Skin epidermis (tissue), 12 donors: ENCODE measurements around the gene PTK7.

Experiments used
- H3K27ac ChIP-seq, 21 experiments: fragments of 200-600 bp; sonication (generic) in 11 of 21; one replicate each; pipeline ENCODE4 v1.5.0; 2020; ENCODE audit warnings: mild to moderate bottlenecking in 3 of 21, inconsistent platforms in 2 of 21, moderate library complexity in 2 of 21
- H3K4me3 ChIP-seq, 7 experiments: fragments of 200-600 bp; sonication (generic) in 2 of 7; one replicate each; pipeline ENCODE4 v1.5.0; 2020; ENCODE audit warnings: inconsistent platforms in 2 of 7, mild to moderate bottlenecking in 2 of 7, moderate library complexity in 1 of 7

Gene PTK7

DNA sequence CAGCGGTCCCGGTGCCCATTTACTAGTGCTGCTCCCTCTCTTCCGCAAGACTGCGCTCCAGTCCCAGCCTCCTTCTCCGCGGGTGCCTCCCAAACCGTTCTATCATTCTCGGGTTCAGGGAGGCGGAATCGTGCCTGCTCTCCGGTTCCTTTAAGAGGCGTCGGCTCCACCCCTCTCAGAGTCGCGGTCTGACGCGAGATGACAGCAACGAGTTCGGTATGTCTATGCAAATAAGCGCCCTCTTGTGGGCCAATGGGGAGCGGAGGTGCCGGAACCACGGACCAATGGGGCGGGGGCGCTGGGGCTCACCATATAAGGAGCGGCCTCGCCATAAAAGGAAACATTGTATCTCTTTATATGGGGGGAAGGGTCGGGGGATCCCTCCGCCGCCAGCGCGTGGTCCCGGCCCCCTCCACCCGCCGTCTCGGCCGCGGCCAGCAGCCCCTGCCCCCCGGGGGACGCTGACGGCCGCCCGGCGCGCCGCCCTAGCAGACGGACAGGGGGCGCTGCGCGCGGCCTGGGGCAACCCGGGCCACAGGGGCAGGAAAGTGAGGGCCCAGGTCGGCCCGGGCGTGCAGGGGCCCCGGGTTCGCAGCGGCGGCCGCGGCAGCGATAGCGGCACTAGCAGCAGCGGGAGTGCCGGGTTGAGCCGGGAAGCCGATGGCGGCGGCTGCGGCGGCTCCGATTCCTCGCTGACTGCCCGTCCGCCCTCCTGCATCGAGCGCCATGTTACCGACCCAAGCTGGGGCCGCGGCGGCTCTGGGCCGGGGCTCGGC is 95.0 kb downstream of the PTK7 start, which contains the start of gene SRF:
Gene SRF (plus strand): TSS at position 339 of the 776 bp plus-strand sequence. CDS start 388 bp downstream, at position 727.
- Histone ChIP-seq H3K4me3 (peak within 1 kb of the TSS; percentile 81 to 98 (median 88)), H3K27ac (peak within 1 kb of the TSS; percentile 90 to 99 (median 95))

GRCh38 chr6:43171707-43172103 is 95.6 kb downstream of the PTK7 start:
- peak overlapping the region; percentile 90 to 99 (median 95) for H3K27ac ChIP-seq
- H3K4me3 ChIP-seq: peak overlapping the region; percentile 81 to 98 (median 88)

- Histone ChIP-seq H3K4me3 (peak overlapping the region; percentile 81 to 98 (median 88)), H3K27ac (peak overlapping the region; percentile 90 to 99 (median 95))
Observed at GRCh38 chr6:43172104-43173007, 96.2 kb downstream of the PTK7 start.

- H3K4me3 ChIP-seq: peak overlapping the region; percentile 35 to 98 (median 88)
- peak overlapping the region in 20 of 21 experiments; percentile 73 to 99 (median 95) for H3K27ac ChIP-seq
Observed at GRCh38 chr6:43173591-43174262, 97.6 kb downstream of the PTK7 start.

DNA sequence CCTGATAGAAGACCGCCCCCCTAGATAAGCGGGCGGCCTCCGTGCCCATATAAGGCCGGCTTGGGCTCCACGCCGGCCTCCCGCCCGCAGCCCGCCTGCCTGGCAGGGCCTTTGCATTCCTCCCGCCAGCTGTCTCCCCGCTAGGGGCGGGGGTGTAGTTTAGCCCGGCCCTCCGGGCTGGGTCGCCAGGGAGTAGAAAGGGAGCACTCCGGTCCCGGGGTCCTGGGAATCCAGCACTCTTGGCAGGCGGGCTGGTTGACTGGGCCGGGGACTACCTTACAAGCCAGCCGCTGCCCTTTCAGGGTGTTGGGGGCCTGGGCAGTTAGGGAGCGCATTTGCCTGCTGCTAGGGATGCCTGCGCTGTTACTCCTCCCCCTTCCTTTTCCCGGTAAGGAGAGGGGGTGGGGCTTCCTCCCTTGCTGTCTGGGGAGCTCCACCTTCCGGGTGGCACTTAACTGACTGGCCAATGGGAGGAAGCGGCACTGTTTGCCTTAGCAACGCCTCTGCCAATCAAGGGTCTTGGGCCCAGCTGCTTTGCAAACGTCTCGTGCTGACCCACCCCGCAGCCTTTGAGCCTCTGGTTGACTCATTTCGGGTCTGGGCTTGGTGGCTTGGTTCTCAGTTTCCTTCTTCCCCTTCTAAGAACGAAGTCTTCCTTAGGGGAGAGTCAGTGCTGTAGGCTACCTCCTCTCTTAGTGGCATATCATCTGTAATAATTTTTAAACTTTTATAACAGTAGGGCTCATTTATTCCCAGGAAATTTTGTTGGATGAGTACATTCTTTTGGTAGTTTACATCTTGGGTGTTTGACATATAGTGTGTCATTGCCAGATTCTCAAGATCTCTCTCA is 98.4 kb downstream of the PTK7 start:
- H3K27ac ChIP-seq: peak overlapping the region in 20 of 21 experiments; percentile 73 to 99 (median 95)
- peak overlapping the region; percentile 33 to 98 (median 39) for H3K4me3 ChIP-seq

- peak overlapping the region in 15 of 21 experiments; percentile 2 to 98 (median 93) for H3K27ac ChIP-seq
Observed at GRCh38 chr6:43175676-43176422, 99.7 kb downstream of the PTK7 start.

DNA sequence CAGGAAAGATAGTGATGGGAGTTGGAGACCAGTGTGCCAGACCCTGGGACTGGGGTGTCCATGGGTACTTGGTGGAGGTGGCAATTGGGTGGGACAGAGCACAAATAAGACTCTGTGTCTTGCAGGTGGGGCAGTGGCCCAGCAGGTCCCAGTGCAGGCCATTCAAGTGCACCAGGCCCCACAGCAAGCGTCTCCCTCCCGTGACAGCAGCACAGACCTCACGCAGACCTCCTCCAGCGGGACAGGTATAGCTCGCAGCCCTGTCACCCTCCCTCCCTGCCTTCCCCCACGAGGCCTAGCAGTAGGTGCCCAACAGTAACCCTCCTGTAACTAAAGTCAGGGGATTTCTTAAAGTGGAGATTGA is 100.3 kb downstream of the PTK7 start:
- Histone ChIP-seq H3K4me3 (no peak overlapping the region), H3K27ac (peak overlapping the region in 9 of 21 experiments; percentile 2 to 98 (median 88))

More at GRCh38 chr6:43175676-43176422, 99.7 kb downstream of the PTK7 start:
- no peak overlapping the region for H3K4me3 ChIP-seq

GRCh38 chr6:43178150-43178549 is 102.0 kb downstream of the PTK7 start:
- no peak overlapping the region for H3K27ac ChIP-seq
- H3K4me3 ChIP-seq: no peak overlapping the region

GRCh38 chr6:43178951-43179830 is 103.1 kb downstream of the PTK7 start:
- Histone ChIP-seq H3K4me3 (no peak overlapping the region), H3K27ac (peak overlapping the region in 2 of 21 experiments; percentile 13 to 16)

- H3K4me3 ChIP-seq: no peak overlapping the region
- H3K27ac ChIP-seq: peak overlapping the region in 5 of 21 experiments; percentile 12 to 38 (median 21)
Observed at GRCh38 chr6:43180058-43180457, 103.9 kb downstream of the PTK7 start.

DNA sequence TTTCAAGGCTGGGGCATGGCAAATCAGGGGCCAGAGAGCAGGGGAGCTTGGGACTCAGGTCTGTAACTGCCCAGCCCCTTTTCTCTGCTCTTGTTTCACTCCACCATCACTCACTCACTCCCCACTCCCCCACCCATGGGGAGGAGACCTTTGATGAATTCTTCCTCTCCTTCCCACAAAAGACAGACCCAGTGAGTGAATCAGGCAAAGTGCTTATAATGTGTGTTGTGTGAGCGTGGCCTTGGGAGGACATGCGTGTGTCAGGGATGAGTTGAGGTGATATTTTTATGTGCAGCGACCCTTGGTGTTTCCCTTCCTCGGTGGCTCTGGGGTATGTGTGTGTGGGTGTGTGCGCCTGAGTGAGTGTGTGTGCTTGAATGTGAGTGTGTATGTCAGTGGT is 104.9 kb downstream of the PTK7 start:
- no peak overlapping the region for H3K4me3 ChIP-seq
- peak overlapping the region in 5 of 21 experiments; percentile 26 to 89 (median 80) for H3K27ac ChIP-seq

DNA sequence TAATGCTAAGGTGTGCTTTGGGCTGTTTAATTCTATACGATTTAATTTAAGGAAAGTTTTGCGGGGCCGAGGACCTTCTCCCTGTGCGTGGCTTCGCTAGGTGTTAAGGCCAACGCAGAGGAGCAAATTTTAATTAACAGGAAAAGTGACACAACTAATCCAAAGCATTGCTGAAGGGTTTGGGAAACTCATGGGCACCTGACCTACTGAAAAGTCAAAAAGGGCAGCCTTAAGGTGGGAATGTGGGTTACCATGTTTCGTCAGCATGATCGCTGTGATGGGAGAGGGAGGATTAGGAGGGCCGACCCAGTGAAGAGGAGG is 105.5 kb downstream of the PTK7 start:
- peak overlapping the region in 20 of 21 experiments; percentile 39 to 90 (median 82) for H3K27ac ChIP-seq
- H3K4me3 ChIP-seq: peak overlapping the region; percentile 50 to 76 (median 68)

GRCh38 chr6:43181942-43182860 is 106.1 kb downstream of the PTK7 start, which contains the start of gene CUL9:
TSS of gene CUL9 (plus strand) at chr6:43182196. CDS start at chr6:43184311, 2,115 bp downstream.
- Histone ChIP-seq H3K4me3 (peak within 1 kb of the TSS; percentile 50 to 76 (median 68)), H3K27ac (peak within 1 kb of the TSS; percentile 14 to 90 (median 81))

DNA sequence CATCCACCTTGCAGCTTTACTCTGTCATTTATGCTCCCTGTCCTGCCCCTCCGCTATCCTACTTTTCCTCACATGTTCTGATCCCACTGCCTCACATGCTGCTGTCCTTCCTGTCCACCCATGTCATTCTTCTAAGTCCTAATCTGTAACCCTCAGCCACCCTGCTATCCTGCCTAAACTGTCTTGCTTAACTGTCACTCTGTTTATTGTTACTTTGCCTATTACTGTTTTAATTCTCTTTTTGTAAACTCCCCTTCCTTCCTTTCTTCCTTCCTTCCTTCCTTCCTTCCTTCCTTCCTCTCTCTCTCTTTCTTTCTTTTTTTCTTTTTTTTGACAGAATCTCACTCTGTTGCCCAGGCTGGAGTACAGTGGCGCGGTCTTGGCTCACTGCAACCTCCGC is 107.3 kb downstream of the PTK7 start:
- H3K4me3 ChIP-seq: no peak overlapping the region
- peak overlapping the region in 2 of 21 experiments; percentile 5 to 32 for H3K27ac ChIP-seq

DNA sequence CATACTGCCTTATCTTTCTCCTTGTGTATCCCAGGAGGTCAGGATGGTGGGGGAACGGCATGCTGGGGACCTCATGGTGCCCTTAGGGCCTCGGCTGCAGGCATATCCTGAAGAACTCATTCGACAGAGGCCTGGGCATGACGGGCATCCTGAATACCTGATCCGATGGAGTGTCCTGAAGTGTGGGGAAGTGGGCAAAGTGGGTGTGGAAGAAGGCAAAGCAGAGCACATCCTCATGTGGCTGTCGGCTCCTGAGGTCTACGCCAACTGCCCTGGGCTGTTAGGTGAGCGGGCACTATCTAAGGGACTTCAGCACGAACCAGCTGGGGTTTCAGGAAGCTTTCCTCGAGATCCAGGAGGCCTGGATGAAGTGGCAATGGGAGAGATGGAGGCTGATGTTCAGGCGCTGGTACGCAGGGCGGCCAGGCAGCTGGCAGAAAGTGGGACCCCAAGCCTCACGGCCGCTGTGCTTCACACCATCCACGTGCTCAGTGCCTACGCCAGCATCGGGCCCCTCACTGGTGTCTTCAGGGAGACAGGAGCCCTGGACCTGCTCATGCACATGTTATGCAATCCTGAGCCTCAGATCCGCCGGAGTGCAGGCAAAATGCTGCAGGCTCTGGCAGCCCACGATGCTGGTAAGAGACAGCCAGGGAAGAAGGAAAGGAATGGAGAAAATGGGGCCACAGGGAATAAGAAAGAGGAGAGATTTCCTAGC is 108.3 kb downstream of the PTK7 start:
- no peak overlapping the region for H3K4me3 ChIP-seq
- H3K27ac ChIP-seq: peak overlapping the region in 5 of 21 experiments; percentile 15 to 73 (median 32)
